HepG2 (cell line): ENCODE data around the gene SH2D3A. TPM values are rescaled to one million over a fixed set of nuclear protein-coding genes. Genes with fewer than 3 reads are reported as not detected.

Experiments
- AGO2 ChIP-seq: fragments of 200-400 bp; formaldehyde crosslinking; optimal IDR thresholded peaks from 2 replicates; pipeline ENCODE3; 2017; ENCODE audit warnings: mild to moderate bottlenecking, low read depth, low read length, moderate library complexity
- ASH2L ChIP-seq: fragments of 300-600, 200-600 bp; sonication (generic); IDR thresholded peaks from 2 replicates; pipeline ENCODE4 v1.7.0; 2017; ENCODE audit warnings: low read depth, mild to moderate bottlenecking, moderate library complexity, mixed read lengths, low read length; ENCODE audit not compliant: insufficient read length
- DMAP1 ChIP-seq: IDR thresholded peaks from 2 replicates; pipeline ENCODE4 v1.6.1; 2016
- FOXA3 ChIP-seq: IDR thresholded peaks from 2 replicates; pipeline ENCODE4 v1.6.1; 2016; ENCODE audit warnings: missing genetic modification reagents, missing compliant biosample characterization
- HINFP ChIP-seq: sonication (generic); formaldehyde crosslinking; IDR thresholded peaks from 2 replicates; pipeline ENCODE4 v1.4.0; 2020; ENCODE audit warnings: low read depth, mild to moderate bottlenecking, missing genetic modification reagents
- KLF9 ChIP-seq: IDR thresholded peaks from 2 replicates; pipeline ENCODE4 v1.6.1; 2016; ENCODE audit warnings: low read depth
- MED8 ChIP-seq: sonication (generic); formaldehyde crosslinking; IDR thresholded peaks from 2 replicates; pipeline ENCODE4 v1.8.1; 2023; ENCODE audit warnings: mild to moderate bottlenecking, missing genetic modification reagents; ENCODE audit not compliant: insufficient replicate concordance
- MNT ChIP-seq: fragments of 450-650 bp; IDR thresholded peaks from 2 replicates; pipeline ENCODE4 v1.6.1; 2016
- MTF1 ChIP-seq: sonication (generic); formaldehyde crosslinking; IDR thresholded peaks from 2 replicates; pipeline ENCODE4 v1.5.0; 2020; ENCODE audit warnings: missing genetic modification reagents
- MZF1 ChIP-seq: sonication (generic); formaldehyde crosslinking; IDR thresholded peaks from 2 replicates; pipeline ENCODE4 v1.8.1; 2023; ENCODE audit warnings: mild to moderate bottlenecking, missing genetic modification reagents, borderline replicate concordance
- RXRA ChIP-seq: sonication (generic); formaldehyde crosslinking; IDR thresholded peaks from 2 replicates; pipeline ENCODE4 v1.5.1; 2020; ENCODE audit warnings: missing genetic modification reagents
- TBX2 ChIP-seq: sonication (generic); formaldehyde crosslinking; IDR thresholded peaks from 2 replicates; pipeline ENCODE4 v1.5.0; 2020; ENCODE audit warnings: missing genetic modification reagents, mild to moderate bottlenecking, borderline replicate concordance
- TOPORS ChIP-seq: sonication (generic); formaldehyde crosslinking; IDR thresholded peaks from 2 replicates; pipeline ENCODE4 v1.8.0; 2023; ENCODE audit warnings: mild to moderate bottlenecking, missing genetic modification reagents
- ZBTB1 ChIP-seq: sonication (generic); formaldehyde crosslinking; IDR thresholded peaks from 2 replicates; pipeline ENCODE4 v1.4.0; 2020; ENCODE audit warnings: missing genetic modification reagents, borderline replicate concordance
- ZNF263 ChIP-seq: sonication (generic); formaldehyde crosslinking; IDR thresholded peaks from 2 replicates; pipeline ENCODE4 v1.4.0; 2020; ENCODE audit warnings: missing genetic modification reagents
- ZNF501 ChIP-seq: sonication (generic); formaldehyde crosslinking; IDR thresholded peaks from 2 replicates; pipeline ENCODE4 v1.5.1; 2020; ENCODE audit warnings: mild to moderate bottlenecking, moderate library complexity, missing genetic modification reagents
- ZNF652 ChIP-seq: IDR thresholded peaks from 2 replicates; pipeline ENCODE4 v1.6.1; 2016; ENCODE audit warnings: low read depth, borderline replicate concordance
- polyA plus RNA-seq, 8 experiments: library from polyadenylated mRNA; depleted of rRNA in 3 of 8; stranded (reverse) in 7 of 8; unstranded in 1 of 8; fragments of >200 nt; fragmentation: Illumina TruSeq in 4 of 8; extraction: Trizol in 4 of 8; gene quantifications; 2 replicates each; pipeline versions ENCODE4 v1.2.1 to v1.2.3, GENCODE V29; 2011 to 2016; ENCODE audit warnings: low read depth in 4 of 8, missing spikeins in 1 of 8, mixed read lengths in 1 of 8; ENCODE audit not compliant: insufficient read depth in 1 of 8
- total RNA-seq, 5 experiments: library from RNA; depleted of rRNA; stranded (reverse); fragments of >200 nt; fragmentation: Illumina TruSeq; extraction: Trizol; gene quantifications; 2 replicates each; pipeline ENCODE4 v1.2.3, GENCODE V29; 2016; ENCODE audit warnings: low read depth in 1 of 5
- TF ChIP-seq, protein P1 (sequence below): sonication (generic); formaldehyde crosslinking; IDR thresholded peaks from 2 replicates; pipeline ENCODE4 v1.5.1; 2020; ENCODE audit warnings: missing genetic modification reagents, mild to moderate bottlenecking, borderline replicate concordance
- TF ChIP-seq, protein P2 (sequence below): sonication (generic); formaldehyde crosslinking; IDR thresholded peaks from 2 replicates; pipeline ENCODE4 v1.5.1; 2020; ENCODE audit warnings: mild to moderate bottlenecking, missing genetic modification reagents
- TF ChIP-seq, protein P3 (sequence below): sonication (generic); formaldehyde crosslinking; IDR thresholded peaks from 2 replicates; pipeline ENCODE4 v1.4.0; 2020; ENCODE audit warnings: missing genetic modification reagents
- TF ChIP-seq, protein P4 (sequence below): sonication (generic); formaldehyde crosslinking; IDR thresholded peaks from 2 replicates; pipeline ENCODE4 v1.4.0; 2020; ENCODE audit warnings: mild to moderate bottlenecking, missing genetic modification reagents

The SH2D3A gene
- total and polyA plus RNA-seq, 2 of the 13 experiments (the other 11 are each of a cell fraction or from before 2014, with no cell fraction given): 1.0 to 2.2 TPM

DNA sequence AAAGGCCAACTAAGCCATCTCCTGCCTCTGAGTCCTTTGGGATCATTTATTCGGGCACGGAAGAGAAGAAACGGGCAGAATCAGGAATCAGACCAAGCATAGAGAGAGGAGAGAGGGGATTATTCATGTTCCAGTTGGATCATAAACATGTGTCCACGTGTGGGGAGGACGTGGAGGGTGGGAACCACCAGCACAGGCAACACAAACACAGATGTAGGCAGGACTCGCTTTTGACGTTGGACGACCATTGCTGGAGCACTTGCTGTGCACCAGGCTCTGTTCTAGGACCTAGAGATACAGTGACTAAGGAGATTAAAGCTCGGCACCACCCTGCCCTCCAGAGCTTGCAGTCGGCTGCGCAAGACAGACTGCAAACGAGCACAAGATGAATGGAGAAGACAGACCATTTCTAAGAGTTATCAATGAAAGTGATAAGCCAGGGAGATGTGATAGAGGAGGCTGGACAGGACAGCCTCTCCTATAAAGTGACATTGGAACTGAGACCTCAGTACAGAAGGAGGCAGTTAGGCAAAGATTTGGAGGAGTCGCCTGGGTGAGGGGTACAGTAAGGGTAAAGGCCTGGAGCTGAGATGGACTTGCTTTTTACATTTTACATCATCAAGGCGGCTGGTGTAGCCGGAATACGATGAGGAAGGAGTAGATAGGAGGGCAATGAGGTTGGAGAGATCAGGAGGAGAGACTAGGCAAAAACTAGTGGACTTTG is 716 bp downstream of the SH2D3A start (continued):
- TF ChIP-seq HINFP: no peak
- 0 out of 2 replicates have a peak, but pooled peaks have one; percentile 19 for TF ChIP-seq TBX2 (CRISPR knock-in tag)
- no peak for TF ChIP-seq TOPORS
- TF ChIP-seq MED8 (CRISPR knock-in tag): no peak
- no peak for TF ChIP-seq ZNF652 (CRISPR knock-in tag)
- TF ChIP-seq, protein P1, sequence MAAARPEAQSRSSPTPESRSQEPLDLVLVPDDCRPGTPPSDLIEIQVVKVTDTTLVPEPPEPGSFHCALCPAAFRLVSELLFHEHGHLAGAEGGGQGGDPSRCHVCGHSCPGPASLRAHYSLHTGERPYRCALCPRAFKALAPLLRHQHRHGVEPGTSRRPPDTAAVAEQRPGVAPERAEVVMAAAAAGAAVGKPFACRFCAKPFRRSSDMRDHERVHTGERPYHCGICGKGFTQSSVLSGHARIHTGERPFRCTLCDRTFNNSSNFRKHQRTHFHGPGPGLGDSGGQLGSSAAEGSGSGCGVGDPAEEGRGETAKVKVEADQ (CRISPR knock-in tag): no peak
- TF ChIP-seq RXRA: no peak
- no peak for TF ChIP-seq FOXA3 (CRISPR knock-in tag)
- TF ChIP-seq, protein P2, sequence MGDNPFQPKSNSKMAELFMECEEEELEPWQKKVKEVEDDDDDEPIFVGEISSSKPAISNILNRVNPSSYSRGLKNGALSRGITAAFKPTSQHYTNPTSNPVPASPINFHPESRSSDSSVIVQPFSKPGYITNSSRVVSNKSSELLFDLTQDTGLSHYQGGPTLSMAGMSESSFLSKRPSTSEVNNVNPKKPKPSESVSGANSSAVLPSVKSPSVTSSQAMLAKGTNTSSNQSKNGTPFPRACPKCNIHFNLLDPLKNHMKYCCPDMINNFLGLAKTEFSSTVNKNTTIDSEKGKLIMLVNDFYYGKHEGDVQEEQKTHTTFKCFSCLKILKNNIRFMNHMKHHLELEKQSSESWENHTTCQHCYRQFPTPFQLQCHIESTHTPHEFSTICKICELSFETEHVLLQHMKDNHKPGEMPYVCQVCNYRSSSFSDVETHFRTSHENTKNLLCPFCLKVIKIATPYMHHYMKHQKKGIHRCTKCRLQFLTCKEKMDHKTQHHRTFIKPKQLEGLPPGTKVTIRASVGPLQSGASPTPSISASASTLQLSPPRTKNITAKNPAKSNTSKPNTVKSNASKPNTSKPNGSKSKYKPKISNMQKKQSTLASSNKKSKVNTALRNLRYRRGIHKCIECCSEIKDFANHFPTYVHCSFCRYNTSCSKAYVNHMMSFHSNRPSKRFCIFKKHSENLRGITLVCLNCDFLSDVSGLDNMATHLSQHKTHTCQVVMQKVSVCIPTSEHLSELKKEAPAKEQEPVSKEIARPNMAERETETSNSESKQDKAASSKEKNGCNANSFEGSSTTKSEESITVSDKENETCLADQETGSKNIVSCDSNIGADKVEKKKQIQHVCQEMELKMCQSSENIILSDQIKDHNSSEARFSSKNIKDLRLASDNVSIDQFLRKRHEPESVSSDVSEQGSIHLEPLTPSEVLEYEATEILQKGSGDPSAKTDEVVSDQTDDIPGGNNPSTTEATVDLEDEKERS (CRISPR knock-in tag): no peak
- TF ChIP-seq MZF1 (CRISPR knock-in tag): no peak
- no peak for TF ChIP-seq DMAP1 (CRISPR knock-in tag)
- TF ChIP-seq MNT: 0 out of 2 replicates have a peak, but pooled peaks have one; percentile 28
- TF ChIP-seq, protein P3, sequence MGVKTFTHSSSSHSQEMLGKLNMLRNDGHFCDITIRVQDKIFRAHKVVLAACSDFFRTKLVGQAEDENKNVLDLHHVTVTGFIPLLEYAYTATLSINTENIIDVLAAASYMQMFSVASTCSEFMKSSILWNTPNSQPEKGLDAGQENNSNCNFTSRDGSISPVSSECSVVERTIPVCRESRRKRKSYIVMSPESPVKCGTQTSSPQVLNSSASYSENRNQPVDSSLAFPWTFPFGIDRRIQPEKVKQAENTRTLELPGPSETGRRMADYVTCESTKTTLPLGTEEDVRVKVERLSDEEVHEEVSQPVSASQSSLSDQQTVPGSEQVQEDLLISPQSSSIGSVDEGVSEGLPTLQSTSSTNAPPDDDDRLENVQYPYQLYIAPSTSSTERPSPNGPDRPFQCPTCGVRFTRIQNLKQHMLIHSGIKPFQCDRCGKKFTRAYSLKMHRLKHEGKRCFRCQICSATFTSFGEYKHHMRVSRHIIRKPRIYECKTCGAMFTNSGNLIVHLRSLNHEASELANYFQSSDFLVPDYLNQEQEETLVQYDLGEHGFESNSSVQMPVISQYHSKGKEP: no peak
- TF ChIP-seq ASH2L: no peak
- no peak for TF ChIP-seq ZBTB1
- no peak for TF ChIP-seq MTF1 (CRISPR knock-in tag)
- TF ChIP-seq ZNF501 (CRISPR knock-in tag): 0 out of 2 replicates have a peak, but pooled peaks have one; percentile 40
- no peak for TF ChIP-seq AGO2
- TF ChIP-seq KLF9: no peak
- 0 out of 2 replicates have a peak, but pooled peaks have one; percentile 42 for TF ChIP-seq ZNF263 (CRISPR knock-in tag)
- TF ChIP-seq, protein P4, sequence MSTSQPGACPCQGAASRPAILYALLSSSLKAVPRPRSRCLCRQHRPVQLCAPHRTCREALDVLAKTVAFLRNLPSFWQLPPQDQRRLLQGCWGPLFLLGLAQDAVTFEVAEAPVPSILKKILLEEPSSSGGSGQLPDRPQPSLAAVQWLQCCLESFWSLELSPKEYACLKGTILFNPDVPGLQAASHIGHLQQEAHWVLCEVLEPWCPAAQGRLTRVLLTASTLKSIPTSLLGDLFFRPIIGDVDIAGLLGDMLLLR: no peak
